ENCODE results near the gene CARD11. TPM values are rescaled to one million over a fixed set of nuclear protein-coding genes. Genes with fewer than 3 reads are reported as not detected.
A peak's percentile ranks its signal among the peaks of the same experiment; 100 is the strongest.

Gene CARD11
- total and polyA plus RNA-seq, 2 of the 4 experiments (the other 2 are of a cell fraction): 0.18 to 0.26 TPM

DNA sequence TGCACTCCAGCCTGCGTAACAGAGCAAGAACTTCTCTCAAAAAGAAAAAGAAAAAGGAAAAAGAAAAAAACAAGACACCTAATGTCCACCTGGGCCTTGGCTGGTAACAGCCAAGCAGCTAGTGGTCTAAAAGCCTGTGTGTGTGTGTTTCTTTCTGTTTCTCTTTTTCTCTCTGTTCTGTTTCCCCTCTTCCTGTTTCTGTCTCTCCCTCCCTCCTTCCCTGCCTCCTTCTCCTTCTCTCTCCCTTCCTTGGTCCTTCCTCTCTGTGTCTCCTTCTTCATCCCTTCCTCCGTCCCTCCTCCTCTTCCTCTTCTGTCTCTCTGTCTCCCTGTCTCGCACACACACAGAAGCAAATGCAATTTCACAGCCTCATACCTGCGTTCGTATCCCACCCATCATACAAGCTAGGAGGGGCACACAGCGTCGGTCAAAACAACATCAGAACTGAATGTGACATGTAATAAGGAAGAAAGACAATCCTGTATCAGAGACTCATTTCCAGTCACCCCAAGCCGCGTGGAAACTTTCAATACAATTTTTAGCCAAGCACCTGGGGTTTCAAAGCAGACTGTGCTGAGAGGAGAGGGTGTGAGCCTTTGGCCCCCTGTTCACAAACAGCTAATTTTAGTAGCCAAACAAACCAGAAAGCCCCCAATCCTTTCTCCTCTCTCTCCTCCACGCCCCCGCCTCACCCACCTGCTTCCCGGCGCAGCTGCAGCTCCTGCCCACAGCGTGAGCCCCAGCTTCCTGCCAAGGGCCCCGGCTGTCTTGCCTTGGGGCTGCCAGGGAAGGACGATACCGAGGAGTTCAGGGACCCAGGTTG is 149.3 kb downstream of the CARD11 start:
- Histone ChIP-seq H3K56ac (ENCODE audit: extremely low read depth, insufficient read depth, low read length) (no peak overlapping the region), H3K4ac (ENCODE audit: low read depth, low read length) (no peak overlapping the region), H3K4me3 (ENCODE audit: insufficient read depth, low read depth, low read length) (no peak overlapping the region), H3K9me1 (ENCODE audit: insufficient read depth, low read length) (no peaks in the 10 kb centered on the region), H2BK20ac (ENCODE audit: low read depth, low read length) (no peak overlapping the region), H2AK9ac (replicated peaks; ENCODE audit: low read depth, low read length, poor library complexity) (no peak overlapping the region), H3K23ac (ENCODE audit: low read depth, low read length) (no peak overlapping the region), H3K14ac (replicated peaks; ENCODE audit: low read depth, low read length) (no peak overlapping the region), H2AK5ac (ENCODE audit: low read depth, low read length) (no peak overlapping the region), H3K27ac (ENCODE audit: insufficient read depth, low read length) (no peak overlapping the region), H3K4me2 (ENCODE audit: low read depth, low read length) (no peak overlapping the region), H4K91ac (ENCODE audit: insufficient read depth, low read depth, low read length) (no peak overlapping the region), H2BK120ac (ENCODE audit: low read depth, low read length) (no peak overlapping the region), H3K27me3 (ENCODE audit: control insufficient read depth, insufficient read depth, low read length) (peaks cover 2% of the 10 kb centered on the region; the same call in 1 of the 2 replicates), H3K9ac (ENCODE audit: low read depth, low read length) (no peak overlapping the region), H2AFZ (replicated peaks; ENCODE audit: low read length, poor library complexity) (peak overlapping the region; percentile 51), H2BK15ac (ENCODE audit: low read depth, low read length) (no peak overlapping the region), H4K20me1 (ENCODE audit: insufficient read depth, low read length) (no peaks in the 10 kb centered on the region), H4K5ac (ENCODE audit: low read depth, low read length) (no peak overlapping the region), H2BK5ac (ENCODE audit: low read depth, low read length, poor library complexity, severe bottlenecking) (no peak overlapping the region), H4K8ac (ENCODE audit: low read depth in 2 of 2, low read length in 2 of 2) (no peak overlapping the region), H3K36me3 (ENCODE audit: control insufficient read depth, insufficient read depth, low read length) (no peaks in the 10 kb centered on the region), H3K18ac (ENCODE audit: low read depth, low read length) (no peak overlapping the region), H3K9me3 (ENCODE audit: control insufficient read depth, insufficient read depth, low read length) (peaks cover 4% of the 10 kb centered on the region), H3K79me1 (ENCODE audit: low read depth in 1 of 2, low read length in 2 of 2) (no peaks in the 10 kb centered on the region), H3K4me1 (ENCODE audit: control insufficient read depth, insufficient read depth, low read length) (no peaks in the 10 kb centered on the region)
- in situ Hi-C loops (cut with MboI; ENCODE audit: low sequenced_read_pairs): no loop called here
- CTCF ChIA-PET: no interaction called here
- ATAC-seq (ENCODE audit: low read depth): no peak
- BruUV-seq (replicated peaks): no TSS peak
- WGBS, 2 experiments (ENCODE audit: extremely low coverage in 2 of 2, insufficient read length in 1 of 2): 71% methylated on average over 1 of the region's 17 CpGs; no CpG with 5 or more reads in 1 of the 2 experiments
- DNase-seq: no peak
- dilution Hi-C loops (cut with HindIII; ENCODE audit: low sequenced_read_pairs, unreplicated experiment): no loop called here
- intact Hi-C loops (cut with micrococcal nuclease): no loop called here
- POLR2A ChIA-PET (ENCODE audit: unreplicated experiment): no interaction called here
- no peak for TF ChIP-seq RCOR1 (IDR thresholded peaks at IDR 0.05; ENCODE audit: insufficient replicate concordance, low read length)
- TF ChIP-seq CHD1 (IDR thresholded peaks at IDR 0.05; ENCODE audit: low read depth, low read length): no peak
- no peak for TF ChIP-seq CTCF (conservative IDR thresholded peaks at IDR 0.05; ENCODE audit: low read depth, low read length)
- no peak for TF ChIP-seq ELK1 (IDR thresholded peaks at IDR 0.05; ENCODE audit: borderline replicate concordance, low read depth, low read length)

All from IMR-90 (cell line).